CD4-positive, alpha-beta T cell treated with Interleukin-6 at 100 ng/mL for 8 hours (primary cell): ENCODE results near the gene COPG2.
"Not testable (repeated sequence)": the region's sequence is repeated elsewhere in the genome, so short reads cannot be mapped to it uniquely, and the experiment has no call there.

Experiments used
- DNase-seq: peaks from one replicate; pipeline ENCODE4 v3.0.0-alpha.2; 2020; ENCODE audit warnings: mixed read lengths, low spot score

COPG2 gene, protein sequence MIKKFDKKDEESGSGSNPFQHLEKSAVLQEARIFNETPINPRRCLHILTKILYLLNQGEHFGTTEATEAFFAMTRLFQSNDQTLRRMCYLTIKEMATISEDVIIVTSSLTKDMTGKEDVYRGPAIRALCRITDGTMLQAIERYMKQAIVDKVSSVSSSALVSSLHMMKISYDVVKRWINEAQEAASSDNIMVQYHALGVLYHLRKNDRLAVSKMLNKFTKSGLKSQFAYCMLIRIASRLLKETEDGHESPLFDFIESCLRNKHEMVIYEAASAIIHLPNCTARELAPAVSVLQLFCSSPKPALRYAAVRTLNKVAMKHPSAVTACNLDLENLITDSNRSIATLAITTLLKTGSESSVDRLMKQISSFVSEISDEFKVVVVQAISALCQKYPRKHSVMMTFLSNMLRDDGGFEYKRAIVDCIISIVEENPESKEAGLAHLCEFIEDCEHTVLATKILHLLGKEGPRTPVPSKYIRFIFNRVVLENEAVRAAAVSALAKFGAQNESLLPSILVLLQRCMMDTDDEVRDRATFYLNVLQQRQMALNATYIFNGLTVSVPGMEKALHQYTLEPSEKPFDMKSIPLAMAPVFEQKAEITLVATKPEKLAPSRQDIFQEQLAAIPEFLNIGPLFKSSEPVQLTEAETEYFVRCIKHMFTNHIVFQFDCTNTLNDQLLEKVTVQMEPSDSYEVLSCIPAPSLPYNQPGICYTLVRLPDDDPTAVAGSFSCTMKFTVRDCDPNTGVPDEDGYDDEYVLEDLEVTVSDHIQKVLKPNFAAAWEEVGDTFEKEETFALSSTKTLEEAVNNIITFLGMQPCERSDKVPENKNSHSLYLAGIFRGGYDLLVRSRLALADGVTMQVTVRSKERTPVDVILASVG

DNA sequence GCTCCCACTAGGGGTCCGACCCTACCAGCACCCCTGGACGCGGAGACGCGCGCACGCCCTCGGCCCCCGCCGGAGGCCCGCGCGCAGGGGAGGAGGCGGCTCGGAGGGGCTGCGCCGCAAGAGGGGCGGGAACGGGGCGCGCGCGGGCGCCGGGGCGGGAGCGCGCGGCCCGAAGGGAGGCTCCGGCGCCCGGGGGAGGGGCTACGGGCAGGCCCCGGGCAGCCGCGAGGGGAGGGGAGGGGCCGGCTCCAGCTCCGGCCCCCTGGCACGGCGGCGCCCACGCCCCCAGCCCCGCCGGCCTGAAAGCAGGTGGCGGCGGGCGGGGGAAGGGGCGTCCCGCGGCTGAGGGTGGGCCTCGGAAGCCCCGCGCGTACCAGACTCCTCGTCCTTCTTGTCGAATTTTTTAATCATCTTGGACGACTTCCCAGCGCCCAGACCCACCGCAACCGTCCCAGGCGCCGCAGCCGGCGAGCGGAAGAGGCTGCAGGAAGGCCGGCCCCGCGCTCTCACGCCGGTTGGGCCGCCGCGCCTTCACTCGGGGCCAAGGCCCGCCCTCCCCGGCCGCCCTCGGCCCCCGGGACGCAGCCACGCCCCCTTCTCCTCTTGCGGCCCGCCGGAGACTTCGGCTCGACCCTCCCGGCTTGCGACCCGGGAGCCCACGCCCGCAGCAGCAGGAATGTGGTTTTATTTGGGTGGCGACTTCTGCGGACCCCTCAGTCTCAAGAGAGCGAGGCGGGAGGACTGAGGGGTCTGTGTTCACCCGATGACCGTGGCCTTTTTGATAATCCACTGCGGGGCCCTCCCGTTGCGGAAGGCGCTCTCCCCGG lies at the start of gene COPG2:
Gene COPG2, minus strand, starts transcription at position 491 of the 827 bp plus-strand sequence. Its CDS starts 80 bp downstream, at position 411.
- DNase-seq = peak; percentile 66

DNA sequence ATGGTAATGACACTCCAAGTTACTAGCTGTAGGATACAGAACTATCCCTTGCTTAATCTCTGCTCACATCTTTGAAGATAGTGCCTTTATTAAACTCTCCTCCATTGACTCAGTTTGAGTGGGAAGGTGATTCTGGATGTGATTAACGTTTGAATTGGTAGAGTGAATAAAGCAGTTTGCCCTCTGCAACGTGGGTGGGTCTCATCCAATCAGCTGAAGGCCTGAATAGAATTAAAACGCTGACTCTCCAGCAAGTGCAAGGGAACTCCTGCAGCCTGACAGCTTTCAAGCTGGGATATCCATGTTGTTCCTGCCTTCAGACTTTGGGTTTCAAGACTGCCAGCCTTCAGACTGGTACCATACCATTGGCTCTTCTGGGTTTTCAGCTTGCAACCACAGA lies 43.9 kb upstream of the COPG2 start:
- DNase-seq = no peak

DNA sequence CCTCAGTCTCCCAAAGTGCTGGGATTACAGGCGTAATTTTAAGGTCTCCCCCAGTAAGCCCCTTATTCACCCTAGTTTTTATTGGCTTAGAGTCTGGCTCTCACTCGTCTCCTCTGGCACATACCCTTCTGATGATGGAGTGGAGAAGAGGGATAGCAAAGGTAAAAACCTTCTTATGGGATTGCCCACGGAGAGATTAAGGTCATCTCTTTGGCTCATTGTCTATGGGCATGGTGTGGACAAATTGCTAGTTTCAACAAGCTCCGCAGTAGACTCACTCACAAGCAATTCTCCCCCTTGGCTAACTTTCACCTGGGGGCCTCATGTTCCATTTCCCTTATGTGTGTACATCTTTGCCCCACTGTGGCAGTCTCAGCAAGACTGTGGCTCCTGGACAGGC lies 40.2 kb upstream of the COPG2 start:
- no peak for DNase-seq

DNA sequence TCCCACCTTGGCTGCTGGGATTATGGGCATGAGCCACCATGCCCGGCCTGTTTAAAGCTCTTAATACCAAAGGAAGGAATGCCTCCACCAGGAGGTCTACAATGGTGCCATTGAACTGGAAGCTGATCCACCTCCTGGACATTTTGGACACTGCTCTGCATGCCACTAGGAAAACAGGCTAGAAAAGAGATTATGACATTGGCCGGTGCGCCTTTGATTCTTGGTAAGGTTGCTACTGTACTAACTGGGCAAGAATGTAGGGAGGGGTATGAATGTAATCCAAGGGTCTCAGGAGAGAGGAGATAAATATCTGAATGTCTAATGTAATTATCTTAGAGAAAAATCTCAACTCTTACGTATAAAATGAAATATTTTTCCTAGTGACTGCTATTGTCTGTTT lies 39.5 kb upstream of the COPG2 start:
- DNase-seq = no peak

DNA sequence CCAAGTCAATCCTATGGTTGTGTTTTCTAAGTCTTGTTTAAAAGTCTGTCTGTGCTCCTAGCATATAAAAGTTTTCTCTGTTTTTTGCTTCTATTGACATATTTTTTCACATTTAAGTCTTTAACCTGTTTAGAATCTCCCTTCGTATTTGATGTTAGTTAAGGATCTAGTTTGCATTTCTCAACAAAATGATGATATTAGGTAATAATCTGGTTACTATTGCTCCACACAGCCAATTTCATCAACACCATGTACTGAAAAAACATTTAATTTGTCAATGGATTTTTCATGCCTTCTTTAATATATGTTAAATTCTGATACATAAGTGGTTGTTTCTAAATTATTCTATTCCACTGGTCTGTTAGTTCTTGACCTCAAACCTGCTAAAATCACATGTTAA lies 35.3 kb upstream of the COPG2 start:
- no peak for DNase-seq

DNA sequence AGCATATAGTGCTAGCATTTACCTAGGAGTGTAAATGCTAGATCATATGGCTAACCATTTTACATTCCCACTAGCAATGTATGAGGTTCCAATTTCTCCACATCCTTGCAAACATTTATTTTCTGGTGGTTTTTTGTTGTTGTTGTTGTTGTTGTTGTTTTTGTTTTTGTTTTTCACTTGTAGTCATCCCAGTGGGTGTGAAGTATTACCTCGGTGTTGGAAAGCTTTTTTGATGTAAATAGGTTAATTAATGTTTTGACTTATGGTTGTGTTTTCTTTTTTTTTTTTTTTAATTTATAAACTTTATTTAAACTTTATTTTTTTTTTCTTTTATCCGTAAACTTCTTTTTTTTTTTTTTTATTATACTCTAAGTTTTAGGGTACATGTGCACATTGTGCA lies 33.1 kb upstream of the COPG2 start:
- DNase-seq = no peak

DNA sequence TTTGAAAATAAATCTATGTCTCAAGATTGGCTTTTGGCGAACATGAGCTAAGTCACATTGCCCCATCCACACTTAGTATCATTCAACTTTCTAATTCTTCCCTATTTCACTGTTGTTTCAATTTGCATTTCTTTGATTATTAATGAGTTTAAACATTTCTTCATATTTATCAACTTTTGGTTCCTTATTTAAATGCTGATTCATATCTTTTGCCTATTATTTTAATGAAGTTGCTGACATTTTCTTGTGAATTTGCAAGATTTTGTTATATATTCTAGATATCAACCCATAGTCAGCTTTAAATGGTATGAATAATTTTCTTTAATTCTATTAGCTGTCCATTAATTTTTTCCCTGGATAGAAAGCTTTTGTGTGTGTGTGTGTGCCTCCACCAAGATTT lies 32.2 kb upstream of the COPG2 start:
- DNase-seq = no peak

DNA sequence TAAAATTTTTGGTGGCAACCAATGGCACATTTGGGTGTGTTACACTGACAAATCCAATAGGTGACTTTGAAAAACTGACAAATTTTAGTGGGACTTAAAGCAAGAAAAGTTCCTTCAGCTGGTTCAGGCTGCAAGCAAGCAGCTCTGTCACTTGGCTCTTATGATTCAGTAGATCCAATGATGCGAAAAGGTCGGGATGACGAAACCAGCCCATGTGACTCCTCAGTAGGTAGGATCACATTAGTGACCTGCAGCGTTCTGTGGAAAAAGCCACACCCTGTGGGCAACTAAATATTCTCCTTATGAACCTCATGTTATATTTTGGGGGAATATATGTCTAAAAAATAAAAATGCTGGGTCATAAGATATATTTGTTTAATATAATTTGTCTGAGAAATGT lies 31.1 kb upstream of the COPG2 start:
- DNase-seq = no peak

DNA sequence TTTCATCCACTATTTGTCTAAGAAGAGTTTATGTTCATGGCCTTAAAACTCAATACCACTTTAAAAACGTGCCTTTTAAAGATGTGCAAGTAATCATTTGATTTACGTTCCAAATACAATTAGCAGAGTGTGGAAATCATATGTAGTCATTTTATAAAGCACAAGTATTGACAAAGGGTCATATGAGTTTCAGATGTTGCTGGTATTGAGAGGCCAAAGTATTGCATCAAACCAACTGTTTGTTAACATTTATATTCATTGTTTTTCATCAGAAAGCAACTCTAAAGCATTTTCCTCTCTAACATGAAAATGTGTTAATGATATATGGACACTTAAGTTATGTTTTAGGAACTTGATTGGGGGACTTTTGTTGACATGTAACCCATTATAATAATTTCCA lies 29.3 kb upstream of the COPG2 start:
- no peak for DNase-seq

DNA sequence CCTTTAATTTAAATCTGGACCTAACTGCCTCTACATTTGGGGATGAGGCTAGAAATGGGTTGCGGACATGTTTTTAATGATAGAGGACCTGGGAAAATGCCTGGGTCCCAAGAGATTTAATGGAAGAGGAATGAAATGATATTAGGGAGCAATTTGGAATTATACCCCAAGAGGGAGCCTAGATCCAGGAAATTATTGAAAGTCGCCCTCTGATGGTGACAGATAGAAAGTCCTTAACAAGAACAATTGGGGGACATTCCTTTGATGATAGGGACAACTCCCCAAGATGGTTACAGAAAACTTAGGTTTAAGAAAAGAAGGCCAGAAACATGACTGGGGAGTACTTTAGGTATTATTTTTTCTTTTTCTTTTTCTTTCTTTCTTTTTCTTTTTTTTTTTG lies 27.3 kb upstream of the COPG2 start:
- no peak for DNase-seq

DNA sequence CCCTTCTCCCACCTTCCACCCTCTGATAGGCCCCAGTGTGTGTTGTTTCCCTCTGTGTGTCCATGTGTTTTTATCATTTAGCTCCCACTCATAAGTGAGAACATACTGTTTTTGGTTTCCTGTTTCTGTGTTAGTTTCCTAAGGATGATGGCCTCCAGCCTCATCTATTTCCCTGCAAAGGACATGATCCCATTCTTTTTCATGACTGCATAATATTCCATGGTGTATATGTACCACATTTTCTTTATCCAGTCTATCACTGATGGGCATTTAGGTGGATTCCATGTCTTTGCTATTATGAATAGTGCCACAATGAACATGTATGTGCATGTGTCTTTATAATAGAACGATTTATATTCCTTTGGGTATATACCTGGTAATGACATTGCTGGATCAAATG lies 23.8 kb upstream of the COPG2 start:
- DNase-seq = not testable (repeated sequence)

DNA sequence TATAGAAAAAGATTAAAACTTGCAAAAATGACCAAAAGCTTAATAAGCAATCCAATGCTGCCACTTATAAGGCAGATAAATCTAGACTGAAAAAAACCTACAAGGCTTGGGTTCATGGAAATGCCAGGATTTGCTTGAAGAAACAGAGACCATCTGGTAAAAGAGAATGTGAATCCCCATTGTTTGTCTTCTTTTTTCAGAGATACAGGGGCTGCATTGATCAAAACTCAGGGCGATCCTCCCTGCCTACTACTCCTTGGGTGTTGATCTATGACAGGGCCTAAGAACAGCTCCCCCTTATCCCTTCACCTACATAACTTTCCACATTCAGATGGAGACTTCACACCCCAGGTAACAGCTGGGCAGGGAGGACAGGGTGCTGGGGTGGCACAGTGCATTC lies 21.1 kb upstream of the COPG2 start:
- no peak for DNase-seq

DNA sequence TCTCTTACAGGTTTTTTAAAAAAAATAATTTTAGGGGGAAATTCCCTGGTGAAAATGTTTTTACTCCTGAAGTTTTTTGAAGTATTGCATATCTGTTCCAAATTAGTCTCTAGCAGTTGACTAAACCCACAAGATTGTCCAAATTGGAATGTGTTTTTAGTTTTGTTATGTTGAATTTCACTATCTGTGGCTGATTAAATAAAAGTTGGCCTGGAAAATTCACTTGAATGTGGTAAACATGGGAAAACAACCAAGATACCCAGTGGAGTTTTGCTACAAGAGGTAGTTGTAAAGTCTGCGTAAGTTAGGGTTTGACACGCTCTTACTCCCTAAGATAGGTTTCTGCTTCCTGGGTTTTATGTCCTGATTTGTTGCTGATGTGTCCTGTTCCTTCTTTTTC lies 14.5 kb upstream of the COPG2 start:
- DNase-seq = no peak

DNA sequence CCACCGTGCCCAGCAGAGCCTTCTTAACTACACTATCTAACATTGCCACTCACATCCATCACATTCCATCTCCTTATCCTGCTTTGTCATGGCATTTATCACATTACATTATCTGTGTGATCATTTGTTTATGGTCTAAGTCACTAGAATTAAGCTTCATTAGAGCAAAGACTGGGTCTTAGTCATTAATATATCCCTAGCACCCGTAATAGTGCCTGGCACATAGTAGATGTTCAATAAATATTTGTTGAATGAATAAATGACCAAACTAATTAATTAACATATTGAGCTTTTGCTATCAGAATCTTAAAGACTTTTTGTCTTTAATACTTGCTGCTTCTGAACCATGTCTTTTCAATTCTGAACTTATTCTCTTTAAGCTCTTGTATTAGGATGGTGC lies 5.9 kb upstream of the COPG2 start:
- no peak for DNase-seq

DNA sequence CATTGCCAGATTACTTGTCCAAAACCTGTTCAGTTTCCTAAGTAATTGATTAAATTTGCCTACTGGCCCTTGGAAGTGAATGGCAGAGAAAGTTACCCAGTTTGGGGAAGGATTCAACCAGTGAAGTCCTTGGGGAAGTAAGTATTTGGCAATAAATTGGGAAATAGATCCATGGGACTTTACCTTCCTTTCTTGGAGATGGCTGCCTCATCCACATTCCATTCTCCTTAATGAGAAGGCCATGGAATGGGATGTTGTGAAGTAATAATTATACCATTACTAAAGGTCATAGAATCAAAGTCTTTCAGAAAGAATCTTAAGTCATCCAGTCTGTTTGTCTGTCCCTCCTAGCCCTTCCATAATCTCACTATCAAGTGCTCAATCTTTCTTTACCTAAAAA lies 4.5 kb upstream of the COPG2 start:
- no peak for DNase-seq

DNA sequence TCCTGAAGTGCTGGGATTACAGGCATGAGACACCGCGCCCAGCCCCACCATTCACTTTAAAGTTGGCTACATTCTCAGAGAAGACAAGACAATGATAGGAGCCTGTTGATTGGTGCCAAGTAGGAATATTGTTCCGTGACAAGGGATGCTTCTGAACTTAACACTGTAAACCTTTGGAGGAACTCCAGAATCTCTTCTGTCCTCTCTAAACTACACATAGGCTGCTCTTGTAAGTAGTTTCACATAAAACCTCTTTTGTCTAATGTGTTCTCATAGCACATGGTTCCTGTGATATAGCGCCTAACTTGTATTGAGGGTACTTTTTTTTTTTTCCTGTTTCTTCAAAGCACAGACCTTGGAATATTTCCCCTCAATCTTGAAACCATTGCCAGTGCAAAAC lies 3.6 kb upstream of the COPG2 start:
- no peak for DNase-seq

DNA sequence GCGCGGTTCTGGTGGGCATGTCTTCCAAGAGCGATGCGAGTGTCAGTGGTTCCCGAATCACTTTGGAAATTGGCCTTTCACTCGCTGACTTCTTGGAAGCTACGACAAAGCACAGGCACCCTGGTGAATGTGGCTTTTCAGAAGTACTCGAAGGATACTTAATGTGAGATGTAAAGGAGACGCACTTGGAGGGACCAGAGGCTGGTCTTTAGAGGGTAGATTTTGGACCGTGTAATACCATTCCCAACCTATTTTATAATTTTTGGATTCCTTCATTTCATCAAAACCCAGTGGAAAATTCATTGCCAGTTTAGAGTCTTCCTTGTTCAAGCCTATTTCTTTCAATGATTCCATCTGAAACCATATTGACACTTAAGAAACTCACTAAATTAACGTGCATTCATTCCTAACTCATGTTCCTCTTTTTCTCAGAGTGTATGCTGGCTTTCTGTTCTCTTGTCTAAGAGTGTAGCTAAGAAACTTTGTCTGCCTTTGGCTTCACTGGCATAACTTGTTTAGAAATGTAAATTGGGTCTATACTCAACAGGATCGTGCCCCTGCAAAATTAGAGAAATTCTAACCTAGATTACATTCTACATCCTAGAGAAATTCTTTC lies 645 bp upstream of the COPG2 start:
- peak; percentile 12 for DNase-seq

DNA sequence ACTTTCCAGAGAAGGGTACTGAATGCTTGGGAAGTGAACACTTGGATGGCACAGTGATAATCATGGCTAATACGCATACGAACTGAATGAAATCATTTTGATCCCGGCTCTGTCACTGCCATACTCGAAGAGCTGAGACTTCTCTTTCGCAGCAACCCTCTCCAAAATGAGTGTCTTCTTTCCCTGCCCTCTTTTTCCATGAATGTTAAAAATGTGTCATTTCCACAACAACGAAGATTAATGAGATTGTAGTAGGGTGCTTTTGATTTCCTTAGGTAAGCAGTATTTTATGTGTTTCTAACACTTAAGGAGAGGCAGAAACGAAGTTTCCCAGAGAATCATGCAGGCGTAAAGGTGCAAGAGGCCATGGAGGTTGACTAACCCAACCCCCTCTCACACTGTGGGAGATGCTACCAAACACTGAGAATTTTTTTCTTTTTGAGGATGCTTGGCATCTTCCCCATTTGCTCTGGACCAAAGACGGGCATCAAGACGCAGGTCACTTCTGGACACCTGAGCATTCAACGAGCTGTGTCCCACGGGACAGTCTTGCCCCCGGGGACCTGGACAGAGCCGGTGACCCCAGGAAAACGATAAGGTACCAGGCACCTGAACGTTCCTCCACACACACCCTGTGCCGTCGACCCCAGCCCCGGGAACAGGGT lies 823 bp downstream of the COPG2 start:
- peak; percentile 2 for DNase-seq

DNA sequence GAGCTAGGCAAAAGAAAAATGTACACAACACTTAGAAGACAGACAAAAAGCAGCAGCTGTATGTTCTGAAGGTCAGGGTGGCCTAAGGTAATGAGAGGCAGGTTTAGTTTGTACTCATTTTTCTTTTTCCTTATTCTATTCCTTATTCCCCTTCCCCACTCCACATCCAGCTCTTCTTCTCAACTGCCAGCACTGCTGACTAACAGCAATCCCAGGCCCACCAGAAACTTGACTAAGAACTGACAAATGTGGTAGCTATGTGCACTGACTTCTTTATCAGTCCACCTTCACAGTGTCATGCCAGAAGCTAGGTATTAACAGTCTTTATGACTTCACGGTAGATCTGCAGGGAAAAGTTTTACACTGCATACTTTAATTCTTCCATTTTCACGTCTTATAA lies 6.1 kb downstream of the COPG2 start:
- no peak for DNase-seq

DNA sequence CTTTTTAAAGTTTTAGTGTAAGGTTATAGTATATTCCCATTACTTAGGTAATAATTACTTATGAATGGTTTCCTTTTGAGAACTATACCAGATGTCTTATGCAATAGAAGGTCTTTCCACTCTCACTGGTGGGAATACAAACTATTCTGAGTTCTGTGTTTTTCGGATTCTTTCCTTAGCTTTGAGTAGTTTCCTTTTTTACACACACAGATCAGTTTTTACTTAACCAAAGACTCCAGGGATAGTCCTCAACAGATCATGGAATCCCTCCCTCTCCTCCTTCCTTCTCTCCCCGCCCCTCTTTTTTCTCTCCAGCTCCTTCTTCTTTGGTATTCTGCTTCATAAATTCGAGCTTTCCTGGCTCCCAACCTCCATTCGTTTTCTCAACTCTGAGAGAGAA lies 13.3 kb downstream of the COPG2 start:
- DNase-seq = no peak

DNA sequence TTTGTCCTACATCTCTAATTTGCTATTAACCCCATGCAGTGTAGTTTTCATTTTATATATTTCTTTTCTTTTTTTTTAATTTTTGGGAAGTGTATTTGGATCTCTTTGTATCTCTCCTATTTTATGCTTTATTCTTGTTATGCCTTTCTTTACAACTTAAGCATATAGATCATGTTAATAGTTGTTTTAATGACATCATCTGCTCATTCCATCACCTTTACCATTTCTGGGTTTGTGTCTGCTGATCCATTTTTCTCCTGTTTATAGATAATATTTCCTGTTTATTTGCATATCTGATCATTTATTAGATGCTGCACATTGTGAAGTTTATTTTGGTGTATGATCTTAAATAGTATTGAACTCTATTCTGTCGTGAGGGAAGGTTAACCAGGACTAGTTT lies 13.7 kb downstream of the COPG2 start:
- DNase-seq = no peak
